ENCODE results near the gene RAMACL. TPM values are rescaled to one million over a fixed set of nuclear protein-coding genes. Genes with fewer than 3 reads are reported as not detected.
A peak's percentile ranks its signal among the peaks of the same experiment; 100 is the strongest.
"Not testable (repeated sequence)": the region's sequence is repeated elsewhere in the genome, so short reads cannot be mapped to it uniquely, and the experiment has no call there.

The RAMACL gene
- total RNA-seq = under 1 TPM; 0.21 to 0.73 TPM

GRCh38 chr6:166586424-166587156, at the start of gene RAMACL:
Gene RAMACL (minus strand): TSS chr6:166586678. CDS start chr6:166586477, 201 bp downstream.
- no peak within 1 kb of the TSS for H3K27ac Mint-ChIP-seq
- H3K36me3 Mint-ChIP-seq = no peaks in the 10 kb centered on the region
- peak; percentile 76 to 77 for ATAC-seq
- DNase-seq (ENCODE audit: low spot score) = no peak
- H3K4me1 Mint-ChIP-seq (ENCODE audit: low read depth in 2 of 2) = peaks cover 15 to 21% of the 10 kb centered on the region in 2 donors
- peaks cover 4 to 6% of the 10 kb centered on the region in 2 donors for H3K27me3 Mint-ChIP-seq
- H3K4me3 Mint-ChIP-seq = no peak within 1 kb of the TSS
- no peaks in the 10 kb centered on the region for H3K9me3 Mint-ChIP-seq

- DNase-seq (ENCODE audit: low spot score) = no peak
- peak in 1 of 2 donors; percentile 28 for ATAC-seq
- Mint-ChIP-seq H3K9me3 (no peaks in the 10 kb centered on the region), H3K36me3 (no peaks in the 10 kb centered on the region), H3K27ac (no peak overlapping the region), H3K27me3 (peaks cover 36 to 40% of the 10 kb centered on the region in 2 donors), H3K4me3 (no peak overlapping the region), H3K4me1 (ENCODE audit: low read depth in 2 of 2) (peaks cover 5 to 11% of the 10 kb centered on the region in 2 donors)
Observed at GRCh38 chr6:166635013-166635970, 48.8 kb upstream of the RAMACL start.

GRCh38 chr6:166634581-166634980, 48.1 kb upstream of the RAMACL start:
- H3K27ac Mint-ChIP-seq; ATAC-seq; DNase-seq (ENCODE audit: low spot score); H3K4me3 Mint-ChIP-seq; H3K9me3 Mint-ChIP-seq; H3K36me3 Mint-ChIP-seq; H3K4me1 Mint-ChIP-seq (ENCODE audit: low read depth in 2 of 2): not testable (repeated sequence)
- peaks cover 36 to 39% of the 10 kb centered on the region in 2 donors for H3K27me3 Mint-ChIP-seq

GRCh38 chr6:166633732-166634535, 47.5 kb upstream of the RAMACL start:
- DNase-seq (ENCODE audit: low spot score) (no peak), ATAC-seq (peak in 1 of 2 donors; percentile 47)
- no peaks in the 10 kb centered on the region for H3K36me3 Mint-ChIP-seq
- H3K27me3 Mint-ChIP-seq = peaks cover 35 to 37% of the 10 kb centered on the region in 2 donors
- peak overlapping the region in 1 of 2 donors; percentile 67 for H3K27ac Mint-ChIP-seq
- peaks cover 7 to 8% of the 10 kb centered on the region in 2 donors for H3K4me1 Mint-ChIP-seq (ENCODE audit: low read depth in 2 of 2)
- H3K9me3 Mint-ChIP-seq = no peaks in the 10 kb centered on the region
- H3K4me3 Mint-ChIP-seq = no peak overlapping the region

- Mint-ChIP-seq H3K4me3 (no peak overlapping the region), H3K4me1 (ENCODE audit: low read depth in 2 of 2) (peaks cover 16 to 17% of the 10 kb centered on the region in 2 donors), H3K36me3 (no peaks in the 10 kb centered on the region), H3K27me3 (peaks cover 37% of the 10 kb centered on the region in 2 donors), H3K27ac (no peak overlapping the region), H3K9me3 (no peaks in the 10 kb centered on the region)
- DNase-seq (ENCODE audit: low spot score) (no peak), ATAC-seq (no peak)
Observed at GRCh38 chr6:166632731-166633130, 46.3 kb upstream of the RAMACL start.

- no peaks in the 10 kb centered on the region for H3K36me3 Mint-ChIP-seq
- ATAC-seq = no peak
- no peak for DNase-seq (ENCODE audit: low spot score)
- no peak overlapping the region for H3K27ac Mint-ChIP-seq
- H3K4me3 Mint-ChIP-seq = no peak overlapping the region
- peaks cover 33 to 45% of the 10 kb centered on the region in 2 donors for H3K27me3 Mint-ChIP-seq
- no peaks in the 10 kb centered on the region for H3K9me3 Mint-ChIP-seq
- H3K4me1 Mint-ChIP-seq (ENCODE audit: low read depth in 2 of 2) = peaks cover 16 to 22% of the 10 kb centered on the region in 2 donors
Observed at GRCh38 chr6:166630462-166630861, 44.0 kb upstream of the RAMACL start.

GRCh38 chr6:166629628-166630027, 43.1 kb upstream of the RAMACL start:
- no peaks in the 10 kb centered on the region for H3K36me3 Mint-ChIP-seq
- no peak overlapping the region for H3K27ac Mint-ChIP-seq
- DNase-seq (ENCODE audit: low spot score) (no peak), ATAC-seq (no peak)
- H3K9me3 Mint-ChIP-seq = no peaks in the 10 kb centered on the region
- H3K4me1 Mint-ChIP-seq (ENCODE audit: low read depth in 2 of 2) = peaks cover 16 to 22% of the 10 kb centered on the region in 2 donors
- H3K4me3 Mint-ChIP-seq = no peak overlapping the region
- H3K27me3 Mint-ChIP-seq = peaks cover 37 to 51% of the 10 kb centered on the region in 2 donors

- Mint-ChIP-seq H3K27ac (peak overlapping the region; percentile 61 to 73), H3K27me3 (peaks cover 34 to 47% of the 10 kb centered on the region in 2 donors), H3K4me1 (ENCODE audit: low read depth in 2 of 2) (peaks cover 16 to 18% of the 10 kb centered on the region in 2 donors), H3K9me3 (no peaks in the 10 kb centered on the region), H3K36me3 (no peaks in the 10 kb centered on the region), H3K4me3 (peak overlapping the region; percentile 96)
- DNase-seq (ENCODE audit: low spot score) (peak; percentile 77), ATAC-seq (peak; percentile 1 to 28)
Observed at GRCh38 chr6:166627875-166628801, 41.7 kb upstream of the RAMACL start.

GRCh38 chr6:166627033-166627874, 40.8 kb upstream of the RAMACL start, which contains the start of gene RPS6KA2:
Gene RPS6KA2 (minus strand): TSS chr6:166627251. CDS start chr6:166627019, 232 bp downstream.
- peak; percentile 96 for ATAC-seq
- DNase-seq (ENCODE audit: low spot score) = peak; percentile 100
- peaks cover 16 to 18% of the 10 kb centered on the region in 2 donors for H3K4me1 Mint-ChIP-seq (ENCODE audit: low read depth in 2 of 2)
- peak within 1 kb of the TSS; percentile 96 for H3K4me3 Mint-ChIP-seq
- peak within 1 kb of the TSS; percentile 61 to 73 for H3K27ac Mint-ChIP-seq
- H3K27me3 Mint-ChIP-seq = peaks cover 36 to 43% of the 10 kb centered on the region in 2 donors
- H3K9me3 Mint-ChIP-seq = no peaks in the 10 kb centered on the region
- H3K36me3 Mint-ChIP-seq = no peaks in the 10 kb centered on the region

- peaks cover 37 to 42% of the 10 kb centered on the region in 2 donors for H3K27me3 Mint-ChIP-seq
- H3K36me3 Mint-ChIP-seq = no peaks in the 10 kb centered on the region
- peak overlapping the region; percentile 68 for H3K4me3 Mint-ChIP-seq
- no peaks in the 10 kb centered on the region for H3K9me3 Mint-ChIP-seq
- no peak for DNase-seq (ENCODE audit: low spot score)
- ATAC-seq = no peak
- H3K27ac Mint-ChIP-seq = no peak overlapping the region
- H3K4me1 Mint-ChIP-seq (ENCODE audit: low read depth in 2 of 2) = peaks cover 16 to 18% of the 10 kb centered on the region in 2 donors
Observed at GRCh38 chr6:166626177-166627032, 39.9 kb upstream of the RAMACL start.

GRCh38 chr6:166625356-166625755, 38.9 kb upstream of the RAMACL start:
- Mint-ChIP-seq H3K9me3 (no peaks in the 10 kb centered on the region), H3K4me1 (ENCODE audit: low read depth in 2 of 2) (peaks cover 16 to 18% of the 10 kb centered on the region in 2 donors), H3K27me3 (peaks cover 40 to 41% of the 10 kb centered on the region in 2 donors), H3K36me3 (no peaks in the 10 kb centered on the region), H3K27ac (no peak overlapping the region), H3K4me3 (no peak overlapping the region)
- DNase-seq (ENCODE audit: low spot score) = no peak
- no peak for ATAC-seq
